ENCODE data around the gene CREB1.

Gene CREB1

DNA sequence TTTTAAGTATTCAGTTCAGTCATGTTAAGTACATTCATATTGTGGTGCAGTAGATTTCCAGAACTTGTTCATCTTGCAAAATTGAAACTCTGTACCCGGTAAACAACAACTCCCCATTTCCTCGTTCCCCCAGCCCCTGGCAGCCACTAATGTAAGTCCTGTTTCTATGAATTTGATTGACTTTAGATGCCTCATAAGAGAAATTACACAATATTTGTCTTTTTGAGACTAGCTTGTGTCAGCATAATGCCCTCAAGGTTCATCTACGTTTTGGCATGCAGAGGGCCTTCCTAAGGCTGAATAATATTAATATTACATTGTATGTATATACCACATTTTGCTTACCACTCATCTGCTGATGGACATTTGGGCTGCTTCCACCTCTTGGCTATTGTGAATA, 64.5 kb downstream of the CREB1 start:
- DNase-seq (ENCODE audit: low spot score), result no peak

GRCh38 chr2:207594731-207595130, 65.0 kb downstream of the CREB1 start:
- no peak for TF ChIP-seq CTCF (IDR thresholded peaks at IDR 0.05; ENCODE audit: extremely low read depth, missing control alignments)
- no peak for DNase-seq (ENCODE audit: low spot score)

More for the DNA sequence above, 64.5 kb downstream of the CREB1 start:
- TF ChIP-seq CTCF (IDR thresholded peaks at IDR 0.05; ENCODE audit: extremely low read depth, missing control alignments), result no peak

GRCh38 chr2:207599636-207600035, 69.9 kb downstream of the CREB1 start:
- no peak for TF ChIP-seq CTCF (IDR thresholded peaks at IDR 0.05; ENCODE audit: extremely low read depth, missing control alignments)
- DNase-seq (ENCODE audit: low spot score), result no peak

GRCh38 chr2:207600231-207600630, 70.5 kb downstream of the CREB1 start:
- no peak for TF ChIP-seq CTCF (IDR thresholded peaks at IDR 0.05; ENCODE audit: extremely low read depth, missing control alignments)
- no peak for DNase-seq (ENCODE audit: low spot score)

DNA sequence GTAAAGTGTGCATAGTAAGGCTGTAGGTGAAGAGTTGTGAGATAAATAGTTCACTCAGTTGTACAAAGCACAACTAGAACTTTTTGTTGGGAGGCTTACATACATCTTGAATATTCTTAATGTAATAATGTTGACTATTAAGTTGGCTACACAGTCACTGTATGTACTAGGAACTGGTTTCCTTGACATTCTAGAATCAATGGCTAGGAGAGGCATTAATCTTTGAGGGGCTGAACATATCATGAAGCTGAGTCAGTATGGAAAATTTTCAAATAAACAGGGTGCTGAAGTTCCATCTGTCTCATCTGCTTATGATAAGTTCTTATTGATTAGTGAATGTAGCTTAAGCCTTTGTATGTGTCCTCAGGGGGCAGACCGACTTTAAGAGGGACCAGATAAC, 72.0 kb downstream of the CREB1 start:
- DNase-seq (ENCODE audit: low spot score), result no peak
- no peak for TF ChIP-seq CTCF (IDR thresholded peaks at IDR 0.05; ENCODE audit: extremely low read depth, missing control alignments)

- no peak for TF ChIP-seq CTCF (IDR thresholded peaks at IDR 0.05; ENCODE audit: extremely low read depth, missing control alignments)
- DNase-seq (ENCODE audit: low spot score), result no peak
Observed at GRCh38 chr2:207603486-207603885, 73.7 kb downstream of the CREB1 start.

GRCh38 chr2:207606399-207606798, 76.6 kb downstream of the CREB1 start:
- no peak for TF ChIP-seq CTCF (IDR thresholded peaks at IDR 0.05; ENCODE audit: extremely low read depth, missing control alignments)
- DNase-seq (ENCODE audit: low spot score), result no peak

All from GM20000 (cell line).